ENCODE measurements around the gene MCRIP2. TPM values are rescaled to one million over a fixed set of nuclear protein-coding genes. Genes with fewer than 3 reads are reported as not detected.

MCRIP2 gene
- total and polyA plus RNA-seq, 9 donors: 7.7 to 18.6 (median 12.5) TPM

- peaks cover 54% of the 10 kb centered on the region for H3K4me1 ChIP-seq (ENCODE audit: control insufficient read depth, insufficient read depth, low read length)
- 91% methylated on average over 67 of the region's 67 CpGs for WGBS (ENCODE audit: insufficient coverage)
Observed at GRCh38 chr16:632486-633335, 8.9 kb upstream of the MCRIP2 start.

GRCh38 chr16:633336-634050 is 8.1 kb upstream of the MCRIP2 start:
- H3K4me1 ChIP-seq (ENCODE audit: control insufficient read depth, insufficient read depth, low read length): peaks cover 50% of the 10 kb centered on the region
- no peak for DNase-seq
- H3K36me3 ChIP-seq (ENCODE audit: control insufficient read depth, insufficient read depth, low read length): peaks cover 20% of the 10 kb centered on the region
- 93% methylated on average over 74 of the region's 74 CpGs for WGBS (ENCODE audit: insufficient coverage)
- no peak overlapping the region for H3K4me3 ChIP-seq (ENCODE audit: low read length)
- H3K27me3 ChIP-seq (ENCODE audit: control insufficient read depth, insufficient read depth, low read length): no peaks in the 10 kb centered on the region
- H3K27ac ChIP-seq (ENCODE audit: low read length): no peak overlapping the region
- no peaks in the 10 kb centered on the region for H3K9me3 ChIP-seq (replicated peaks; ENCODE audit: control insufficient read depth, low read depth, low read length)

More at GRCh38 chr16:632486-633335, 8.9 kb upstream of the MCRIP2 start:
- H3K27ac ChIP-seq (ENCODE audit: low read length): no peak overlapping the region
- H3K4me3 ChIP-seq (ENCODE audit: low read length): no peak overlapping the region
- peaks cover 28% of the 10 kb centered on the region for H3K36me3 ChIP-seq (ENCODE audit: control insufficient read depth, insufficient read depth, low read length)
- H3K27me3 ChIP-seq (ENCODE audit: control insufficient read depth, insufficient read depth, low read length): no peaks in the 10 kb centered on the region
- DNase-seq: no peak
- no peaks in the 10 kb centered on the region for H3K9me3 ChIP-seq (replicated peaks; ENCODE audit: control insufficient read depth, low read depth, low read length)

GRCh38 chr16:634051-634670 is 7.5 kb upstream of the MCRIP2 start:
- Histone ChIP-seq H3K27me3 (ENCODE audit: control insufficient read depth, insufficient read depth, low read length) (no peaks in the 10 kb centered on the region), H3K4me1 (ENCODE audit: control insufficient read depth, insufficient read depth, low read length) (peaks cover 43% of the 10 kb centered on the region), H3K4me3 (ENCODE audit: low read length) (no peak overlapping the region), H3K27ac (ENCODE audit: low read length) (no peak overlapping the region), H3K36me3 (ENCODE audit: control insufficient read depth, insufficient read depth, low read length) (peaks cover 18% of the 10 kb centered on the region), H3K9me3 (replicated peaks; ENCODE audit: control insufficient read depth, low read depth, low read length) (no peaks in the 10 kb centered on the region)
- WGBS (ENCODE audit: insufficient coverage): 80% methylated on average over 19 of the region's 22 CpGs
- no peak for DNase-seq

DNA sequence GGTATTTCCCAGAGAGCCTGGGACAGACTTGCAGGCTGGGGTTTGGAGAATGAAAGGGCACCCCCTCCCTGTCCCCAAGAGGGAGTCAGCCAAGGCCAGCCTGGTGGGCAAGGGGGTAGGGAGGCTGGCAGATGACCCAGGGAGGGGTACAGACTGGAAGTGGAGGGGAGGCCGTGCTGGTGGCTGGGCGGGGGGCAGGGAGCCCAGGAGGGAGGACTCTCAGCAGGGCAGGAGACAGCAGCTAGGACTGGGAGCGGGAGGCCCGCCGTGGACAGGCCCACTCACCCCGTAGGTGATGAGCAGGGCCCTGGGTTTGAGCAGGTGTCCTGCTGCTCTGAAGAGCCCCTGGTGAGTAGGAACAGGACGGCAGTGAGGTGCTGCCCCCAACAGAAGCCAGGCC is 6.6 kb upstream of the MCRIP2 start:
- Histone ChIP-seq H3K9me3 (replicated peaks; ENCODE audit: control insufficient read depth, low read depth, low read length) (no peaks in the 10 kb centered on the region), H3K4me3 (ENCODE audit: low read length) (no peak overlapping the region), H3K36me3 (ENCODE audit: control insufficient read depth, insufficient read depth, low read length) (peaks cover 18% of the 10 kb centered on the region), H3K27me3 (ENCODE audit: control insufficient read depth, insufficient read depth, low read length) (no peaks in the 10 kb centered on the region), H3K4me1 (ENCODE audit: control insufficient read depth, insufficient read depth, low read length) (peaks cover 35% of the 10 kb centered on the region), H3K27ac (ENCODE audit: low read length) (no peak overlapping the region)
- DNase-seq: no peak
- 67% methylated on average over 7 of the region's 7 CpGs for WGBS (ENCODE audit: insufficient coverage)

GRCh38 chr16:635573-636205 is 5.9 kb upstream of the MCRIP2 start:
- DNase-seq: no peak
- Histone ChIP-seq H3K4me1 (ENCODE audit: control insufficient read depth, insufficient read depth, low read length) (peaks cover 29% of the 10 kb centered on the region), H3K36me3 (ENCODE audit: control insufficient read depth, insufficient read depth, low read length) (peaks cover 18% of the 10 kb centered on the region), H3K27me3 (ENCODE audit: control insufficient read depth, insufficient read depth, low read length) (no peaks in the 10 kb centered on the region), H3K4me3 (ENCODE audit: low read length) (peak overlapping the region; percentile 94), H3K9me3 (replicated peaks; ENCODE audit: control insufficient read depth, low read depth, low read length) (no peaks in the 10 kb centered on the region), H3K27ac (ENCODE audit: low read length) (no peak overlapping the region)
- 4% methylated on average over 52 of the region's 55 CpGs for WGBS (ENCODE audit: insufficient coverage)

GRCh38 chr16:636206-637080 is 5.2 kb upstream of the MCRIP2 start, which contains the start of gene METTL26:
Gene METTL26 (minus strand): TSS chr16:636305. CDS start chr16:636290, 15 bp downstream.
- H3K9me3 ChIP-seq (replicated peaks; ENCODE audit: control insufficient read depth, low read depth, low read length): no peaks in the 10 kb centered on the region
- peak; percentile 98 for DNase-seq
- peak within 1 kb of the TSS; percentile 94 for H3K4me3 ChIP-seq (ENCODE audit: low read length)
- peak within 1 kb of the TSS; percentile 96 for H3K27ac ChIP-seq (ENCODE audit: low read length)
- WGBS (ENCODE audit: insufficient coverage): under 1% methylated on average over 90 of the region's 91 CpGs
- H3K27me3 ChIP-seq (ENCODE audit: control insufficient read depth, insufficient read depth, low read length): no peaks in the 10 kb centered on the region
- peaks cover 18% of the 10 kb centered on the region for H3K36me3 ChIP-seq (ENCODE audit: control insufficient read depth, insufficient read depth, low read length)
- H3K4me1 ChIP-seq (ENCODE audit: control insufficient read depth, insufficient read depth, low read length): peaks cover 29% of the 10 kb centered on the region

DNA sequence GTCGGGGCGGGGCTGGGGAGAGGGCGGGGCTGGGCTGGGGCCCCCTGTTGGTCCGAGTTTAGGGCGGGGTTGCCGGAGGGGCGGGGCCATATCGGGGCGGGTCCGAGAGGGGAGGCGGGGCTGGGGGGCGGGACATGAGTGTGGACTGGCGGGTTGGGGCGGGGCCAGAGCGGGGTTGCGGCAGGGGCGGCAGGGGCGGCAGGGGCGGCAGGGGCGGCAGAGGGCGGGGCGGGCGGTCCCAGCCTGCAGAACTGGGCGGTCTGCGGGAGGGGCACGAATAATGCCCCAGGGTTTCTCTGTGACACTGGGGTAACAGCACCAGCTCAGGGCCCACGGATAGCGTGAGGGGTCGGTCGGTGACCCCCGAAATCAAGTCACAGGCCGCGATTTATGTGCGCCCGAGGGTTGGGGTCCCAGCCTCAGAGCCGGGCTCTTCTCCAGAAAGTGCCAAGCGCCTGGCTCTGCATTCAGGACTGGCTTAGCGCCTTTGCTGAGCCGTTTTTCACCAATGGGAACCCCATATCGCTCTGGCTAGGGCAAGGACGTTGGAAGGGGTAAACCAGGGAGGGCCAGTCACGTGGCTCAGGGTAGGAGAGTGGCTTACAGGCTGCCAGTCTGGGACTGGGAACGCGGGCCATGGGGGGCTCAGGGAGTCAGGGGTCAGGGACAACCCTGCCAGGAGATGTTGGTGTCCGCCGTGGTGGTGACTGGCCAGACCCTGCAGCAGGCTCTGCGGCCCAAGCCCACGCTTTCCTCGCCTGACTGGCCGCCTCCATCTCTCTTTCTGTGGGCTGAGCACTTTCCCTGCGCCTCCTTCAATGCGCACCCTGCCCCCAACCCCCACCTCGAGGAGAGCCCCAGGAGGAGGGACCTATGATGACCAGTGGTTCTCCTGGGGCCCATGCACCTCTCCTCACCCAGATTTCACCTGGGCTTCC is 4.3 kb upstream of the MCRIP2 start:
- peaks cover under 1% of the 10 kb centered on the region for H3K27me3 ChIP-seq (ENCODE audit: control insufficient read depth, insufficient read depth, low read length)
- peak overlapping the region; percentile 94 for H3K4me3 ChIP-seq (ENCODE audit: low read length)
- H3K27ac ChIP-seq (ENCODE audit: low read length): peak overlapping the region; percentile 96
- no peaks in the 10 kb centered on the region for H3K9me3 ChIP-seq (replicated peaks; ENCODE audit: control insufficient read depth, low read depth, low read length)
- WGBS (ENCODE audit: insufficient coverage): 22% methylated on average over 45 of the region's 53 CpGs
- peaks cover 31% of the 10 kb centered on the region for H3K4me1 ChIP-seq (ENCODE audit: control insufficient read depth, insufficient read depth, low read length)
- H3K36me3 ChIP-seq (ENCODE audit: control insufficient read depth, insufficient read depth, low read length): peaks cover 16% of the 10 kb centered on the region
- DNase-seq: peak; percentile 62

DNA sequence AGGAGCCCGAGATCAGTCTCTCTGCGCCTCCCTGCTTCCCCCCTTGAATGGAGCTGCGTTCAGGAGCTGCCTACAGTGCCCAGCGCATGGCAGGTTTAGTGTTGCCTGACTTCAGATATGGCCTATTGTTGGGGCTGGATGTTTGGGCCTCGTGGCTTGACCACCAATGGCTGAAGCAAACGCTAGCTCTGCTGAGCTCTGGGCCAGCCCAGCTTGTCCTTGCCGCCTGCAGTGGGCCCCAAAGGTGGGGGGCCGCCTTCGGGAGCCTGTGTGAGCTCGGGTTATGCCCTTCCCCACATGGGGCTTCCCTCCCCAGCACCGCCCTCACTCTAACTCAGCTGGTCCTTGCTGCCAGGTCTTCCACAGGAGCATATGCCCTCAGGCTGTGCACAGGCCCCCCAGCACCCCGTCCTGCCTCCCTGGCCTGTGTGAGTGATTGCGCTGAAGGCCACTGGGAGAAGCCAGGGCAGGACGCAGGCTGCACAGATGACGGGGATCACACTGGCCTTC is 3.5 kb upstream of the MCRIP2 start:
- no peak overlapping the region for H3K4me3 ChIP-seq (ENCODE audit: low read length)
- 59% methylated on average over 9 of the region's 15 CpGs for WGBS (ENCODE audit: insufficient coverage)
- H3K27ac ChIP-seq (ENCODE audit: low read length): no peak overlapping the region
- DNase-seq: no peak
- H3K36me3 ChIP-seq (ENCODE audit: control insufficient read depth, insufficient read depth, low read length): peaks cover 13% of the 10 kb centered on the region
- H3K27me3 ChIP-seq (ENCODE audit: control insufficient read depth, insufficient read depth, low read length): peaks cover 8% of the 10 kb centered on the region
- H3K4me1 ChIP-seq (ENCODE audit: control insufficient read depth, insufficient read depth, low read length): peaks cover 37% of the 10 kb centered on the region
- no peaks in the 10 kb centered on the region for H3K9me3 ChIP-seq (replicated peaks; ENCODE audit: control insufficient read depth, low read depth, low read length)

Data from muscle of leg (tissue), 11 donors.